HG02840 (cell line): ENCODE measurements around the gene EDC4.
"Not testable (repeated sequence)": the region's sequence is repeated elsewhere in the genome, so short reads cannot be mapped to it uniquely, and the experiment has no call there.

Experiments
- ATAC-seq: cut with Tn5 transposase; IDR thresholded peaks from one replicate; pipeline ENCODE4 v1.9.1; 2021; ENCODE audit warnings: mild to moderate bottlenecking, moderate library complexity, moderate number of reproducible peaks; ENCODE audit not compliant: unreplicated experiment, low FRiP score

EDC4 gene

DNA sequence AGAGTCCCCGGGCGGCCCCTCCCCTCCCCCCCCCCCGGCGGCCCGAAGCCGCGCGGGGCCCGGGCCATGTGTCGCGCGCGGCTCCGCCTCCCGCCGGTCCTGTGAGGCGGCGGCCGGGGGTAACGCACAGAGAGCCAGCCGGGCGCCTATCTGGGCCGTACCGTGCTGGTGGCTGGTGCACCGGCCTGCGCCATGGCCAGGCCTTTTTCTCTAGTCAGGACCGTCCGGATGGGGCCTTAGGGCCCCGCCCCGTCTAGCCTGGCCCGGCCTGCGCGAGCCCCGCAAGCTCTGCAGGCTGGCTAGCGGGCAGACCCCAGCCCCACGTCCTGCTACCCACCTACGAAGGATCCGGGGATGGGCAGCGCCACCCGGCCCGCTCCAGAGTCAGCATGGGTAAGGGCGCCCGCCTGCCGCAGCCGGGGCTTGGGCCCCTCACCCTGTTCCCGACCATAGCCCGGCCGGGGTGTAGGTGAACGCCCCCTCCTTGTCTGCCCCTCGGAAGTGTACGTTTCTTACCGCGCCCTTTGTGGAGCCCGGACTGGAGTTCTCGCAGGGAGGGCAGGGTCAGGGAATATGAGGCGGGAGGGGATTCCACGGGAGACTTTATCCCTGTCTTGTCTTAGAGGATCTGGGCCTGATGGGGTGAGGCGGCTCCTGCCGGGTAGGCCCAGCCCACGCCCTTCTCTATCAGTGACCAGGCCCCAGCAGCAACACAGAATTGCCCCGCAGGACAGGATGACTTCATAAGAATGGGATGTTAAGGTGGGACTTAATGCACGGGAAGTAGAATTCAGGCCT, 25.6 kb upstream of the EDC4 start, which contains the start of gene CENPT:
CENPT (minus strand) TSS at position 630 of the 798 bp plus-strand sequence. CDS start 13,834 bp downstream, outside the sequence.
- ATAC-seq = peak; percentile 36

GRCh38 chr16:67848118-67848517, 24.7 kb upstream of the EDC4 start:
- ATAC-seq = no peak

DNA sequence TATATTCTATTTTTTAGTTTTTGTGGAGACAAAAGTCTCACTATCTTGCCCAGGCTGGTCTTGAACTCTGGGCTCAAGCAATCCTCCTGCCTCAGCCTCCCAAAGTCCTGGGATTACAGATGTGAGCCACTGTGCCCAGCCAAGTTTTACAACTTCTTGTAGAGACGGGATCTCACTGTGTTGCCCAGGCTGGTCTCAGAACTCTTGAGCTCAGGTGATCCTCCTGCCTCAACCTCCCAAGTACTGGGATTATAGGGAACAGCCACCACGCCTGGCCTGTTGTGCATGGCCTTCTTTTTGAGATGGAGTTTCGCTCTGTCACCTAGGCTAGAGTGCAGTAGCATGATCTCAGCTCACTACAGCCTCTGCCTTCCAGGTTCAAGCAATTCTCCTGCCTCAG, 19.2 kb upstream of the EDC4 start:
- no peak for ATAC-seq

- no peak for ATAC-seq
Measured at GRCh38 chr16:67855789-67856188, 17.1 kb upstream of the EDC4 start.

DNA sequence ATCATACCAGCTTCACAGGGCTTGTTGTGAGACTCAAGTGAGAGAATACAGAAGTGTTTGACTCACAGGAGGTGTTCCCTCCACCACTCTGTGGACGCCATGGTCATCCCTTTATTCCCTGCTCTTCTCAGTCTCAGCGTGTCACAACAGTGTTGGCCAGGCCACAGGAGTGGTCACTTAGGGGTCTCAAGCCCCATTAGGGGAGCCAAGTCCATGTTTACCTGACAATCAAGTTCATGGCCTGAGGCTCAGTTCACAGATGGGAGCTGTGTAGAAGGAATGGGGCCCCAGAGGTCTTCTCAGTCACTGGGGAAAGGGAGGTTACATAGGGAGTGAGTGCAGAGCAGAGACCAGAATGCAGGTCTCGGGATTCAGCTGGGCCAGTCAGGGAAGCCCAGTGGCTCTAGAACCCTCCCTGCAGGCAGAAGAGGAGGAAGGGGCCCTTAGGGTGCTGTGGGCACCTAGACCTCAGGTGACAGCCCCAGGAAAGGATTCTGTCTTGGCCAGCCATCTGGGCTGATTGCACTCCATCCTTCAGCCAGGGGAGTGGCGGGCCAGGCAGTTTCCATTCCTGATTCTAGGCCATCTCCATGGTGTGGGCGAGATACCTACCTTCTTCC, 15.8 kb upstream of the EDC4 start:
- ATAC-seq = no peak

- ATAC-seq = no peak
Measured at GRCh38 chr16:67857547-67858233, 15.2 kb upstream of the EDC4 start.

DNA sequence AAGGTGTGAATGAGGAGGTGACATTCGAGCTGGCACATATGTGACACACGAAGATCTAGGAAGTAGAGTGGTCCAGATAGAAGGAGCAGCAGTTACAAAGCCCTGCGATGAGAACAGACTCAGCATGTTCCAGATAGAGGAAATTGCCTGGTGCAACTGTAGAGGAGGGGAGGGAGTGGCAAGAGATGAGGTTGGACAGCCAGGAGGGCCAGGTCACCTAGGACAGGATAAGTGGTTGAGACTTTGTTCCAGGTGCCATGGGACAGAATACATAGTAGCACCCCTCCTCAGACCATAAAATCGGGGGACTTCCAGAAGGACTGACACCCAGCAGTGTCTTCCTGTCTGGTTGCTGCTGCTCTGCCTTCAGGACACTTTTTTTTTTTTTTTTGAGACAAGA, 14.4 kb upstream of the EDC4 start:
- no peak for ATAC-seq

DNA sequence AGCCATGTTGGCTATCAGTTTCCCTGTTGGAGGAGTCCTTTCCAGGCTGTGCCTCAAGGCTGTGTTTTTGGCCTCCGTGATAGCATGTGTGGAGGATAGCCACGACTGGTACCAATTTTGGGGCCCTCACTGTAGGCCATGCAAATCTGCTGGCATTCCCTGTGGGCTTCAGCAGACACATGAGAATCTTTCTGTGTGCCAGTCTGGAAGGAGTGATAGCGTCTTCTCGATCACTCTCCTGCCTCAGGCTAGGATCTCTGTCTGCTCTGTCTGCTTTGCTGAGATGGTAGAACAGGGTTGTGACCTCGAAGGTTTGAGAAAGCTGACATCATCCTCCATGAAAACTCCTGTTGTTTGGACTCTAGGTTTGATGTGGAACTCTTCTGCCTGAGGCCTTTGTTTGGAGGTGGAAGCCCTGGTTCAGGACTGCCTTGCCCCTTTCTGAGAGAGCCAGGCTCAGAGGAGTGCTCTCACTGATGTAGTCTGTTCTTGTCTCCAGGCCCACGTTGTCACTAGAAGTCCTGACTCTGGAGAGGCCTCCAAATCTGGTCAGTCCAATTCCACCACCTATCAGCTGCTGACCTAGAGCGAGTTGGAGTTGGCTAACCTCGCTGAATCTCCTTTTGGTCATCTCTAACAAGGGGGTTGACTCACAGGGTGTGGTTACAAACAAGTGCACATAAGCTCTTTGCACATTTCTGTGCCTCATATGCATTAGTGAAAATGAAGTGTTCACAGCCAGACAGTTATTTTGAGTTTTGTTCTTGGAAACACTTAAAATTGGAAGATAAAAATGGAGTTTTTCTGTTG, 12.1 kb upstream of the EDC4 start:
- no peak for ATAC-seq

DNA sequence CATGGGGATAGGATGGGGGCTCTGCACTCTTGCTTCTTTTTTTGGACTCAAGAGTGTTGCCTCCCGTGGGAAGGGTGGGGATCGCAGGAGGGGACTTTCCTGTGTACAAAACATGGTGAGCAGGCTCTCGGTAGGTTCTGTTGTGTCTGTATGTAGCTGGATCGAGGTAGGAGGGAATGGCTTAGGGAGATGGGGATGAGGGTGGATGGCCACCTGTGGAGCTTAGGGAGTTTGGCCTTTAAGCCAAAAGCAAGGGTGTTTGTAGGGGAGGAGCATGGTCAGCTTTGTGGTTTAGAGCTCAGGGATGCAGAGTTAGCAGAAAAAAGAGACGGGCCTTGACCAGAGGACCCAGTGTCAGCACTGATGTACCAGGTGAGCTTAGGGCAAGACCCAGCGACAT, 11.0 kb upstream of the EDC4 start:
- ATAC-seq = no peak

GRCh38 chr16:67862623-67863583, 9.9 kb upstream of the EDC4 start:
- no peak for ATAC-seq

DNA sequence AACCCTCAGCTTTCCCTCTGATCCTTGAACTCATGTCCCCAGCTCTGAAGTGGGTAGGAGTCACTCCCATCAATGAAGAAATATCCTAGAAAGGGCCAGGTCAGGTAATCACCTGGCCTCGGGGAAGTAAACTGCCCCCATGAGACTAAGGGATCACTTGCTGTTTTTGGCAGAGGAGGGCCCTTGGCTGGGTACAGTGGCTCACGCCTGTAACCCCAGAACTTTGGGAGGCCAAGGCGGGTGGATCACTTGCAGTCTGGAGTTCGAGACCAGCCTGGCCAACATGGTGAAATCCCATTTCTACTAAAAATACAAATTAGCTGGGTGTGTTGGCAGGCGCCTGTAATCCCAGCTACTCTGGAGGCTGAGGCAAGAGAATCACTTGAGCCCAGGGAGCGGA, 8.8 kb upstream of the EDC4 start:
- not testable (repeated sequence) for ATAC-seq

DNA sequence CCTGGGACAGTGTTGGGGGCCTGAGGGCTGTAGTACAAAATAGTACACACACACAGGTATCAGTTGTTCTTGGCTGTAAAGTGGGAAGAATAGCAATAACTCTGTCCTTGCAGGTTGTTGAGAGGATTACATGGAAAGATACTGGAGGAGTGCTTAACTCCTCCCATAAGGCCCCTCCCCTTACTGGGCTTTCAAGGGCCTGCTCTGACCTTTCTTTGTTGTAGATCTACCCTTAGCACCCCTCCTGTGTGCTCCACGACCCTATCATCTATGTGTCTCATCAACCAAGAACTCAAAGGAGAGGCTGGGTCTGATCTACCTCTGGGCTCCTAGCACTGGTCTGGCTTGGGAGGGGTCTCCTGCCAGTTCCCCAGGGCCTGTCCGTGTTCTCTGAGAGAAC, 8.3 kb upstream of the EDC4 start:
- no peak for ATAC-seq

GRCh38 chr16:67865318-67865717, 7.5 kb upstream of the EDC4 start:
- no peak for ATAC-seq

DNA sequence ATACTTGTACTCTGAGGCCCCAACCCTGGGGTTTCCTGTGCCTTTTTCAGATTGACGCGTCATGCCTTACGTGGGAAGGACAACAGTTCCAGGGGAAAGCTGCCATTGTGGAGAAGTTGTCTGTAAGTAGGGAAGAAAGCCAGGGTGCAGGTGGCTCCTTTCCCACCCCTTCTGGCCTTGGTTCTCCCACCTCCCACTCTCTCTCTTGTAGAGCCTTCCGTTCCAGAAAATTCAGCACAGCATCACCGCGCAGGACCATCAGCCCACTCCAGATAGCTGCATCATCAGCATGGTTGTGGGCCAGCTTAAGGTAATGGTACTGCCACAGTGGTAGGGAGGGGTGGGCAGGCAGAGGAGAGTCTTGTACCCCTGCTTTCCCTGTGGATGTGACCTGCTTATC, 4.6 kb upstream of the EDC4 start:
- no peak for ATAC-seq

GRCh38 chr16:67869653-67870052, 3.2 kb upstream of the EDC4 start:
- ATAC-seq = no peak

DNA sequence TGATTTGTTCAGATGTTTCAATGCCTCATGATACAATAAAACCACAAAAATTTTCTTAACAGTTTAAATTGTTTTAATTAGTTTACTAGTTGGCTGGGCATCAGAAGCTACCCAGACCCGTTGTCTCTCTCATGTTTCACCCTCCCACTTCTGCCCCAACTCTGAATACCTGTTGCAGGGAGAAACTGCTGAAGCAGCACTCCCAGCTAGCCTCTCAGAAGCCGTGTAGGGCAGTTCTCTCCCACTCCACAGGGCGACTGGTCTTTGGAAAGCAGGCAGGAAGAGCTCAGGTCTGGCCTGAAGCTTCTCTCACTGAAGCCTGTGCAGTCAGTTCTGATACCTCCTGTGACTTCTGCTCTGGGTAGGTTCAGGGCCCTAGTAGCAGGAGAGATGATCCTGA, 1.6 kb upstream of the EDC4 start:
- ATAC-seq = no peak

DNA sequence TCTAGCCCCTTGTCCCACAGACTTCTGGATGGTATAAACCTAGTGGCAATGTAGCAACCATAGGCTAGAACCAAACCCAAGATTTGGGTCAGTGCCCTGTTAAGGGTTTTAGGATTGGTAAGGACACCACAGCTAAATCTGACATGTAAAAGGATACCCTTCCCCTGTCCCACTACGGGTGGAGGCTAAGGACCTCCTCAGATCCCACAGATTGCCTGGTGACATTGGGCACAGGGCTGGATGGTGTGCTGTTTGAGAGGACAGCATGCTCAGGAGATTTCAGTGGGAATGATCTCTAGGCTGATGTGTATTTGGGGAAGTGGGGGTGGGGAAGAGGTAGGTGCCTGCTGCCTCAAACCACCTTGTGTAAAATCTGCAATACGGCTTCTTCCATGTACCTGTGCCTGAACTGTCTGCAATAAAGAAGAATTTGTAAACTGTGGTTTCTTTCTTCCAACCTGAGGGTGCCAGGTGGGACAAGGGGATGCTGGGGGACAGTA, 671 bp upstream of the EDC4 start:
- no peak for ATAC-seq

DNA sequence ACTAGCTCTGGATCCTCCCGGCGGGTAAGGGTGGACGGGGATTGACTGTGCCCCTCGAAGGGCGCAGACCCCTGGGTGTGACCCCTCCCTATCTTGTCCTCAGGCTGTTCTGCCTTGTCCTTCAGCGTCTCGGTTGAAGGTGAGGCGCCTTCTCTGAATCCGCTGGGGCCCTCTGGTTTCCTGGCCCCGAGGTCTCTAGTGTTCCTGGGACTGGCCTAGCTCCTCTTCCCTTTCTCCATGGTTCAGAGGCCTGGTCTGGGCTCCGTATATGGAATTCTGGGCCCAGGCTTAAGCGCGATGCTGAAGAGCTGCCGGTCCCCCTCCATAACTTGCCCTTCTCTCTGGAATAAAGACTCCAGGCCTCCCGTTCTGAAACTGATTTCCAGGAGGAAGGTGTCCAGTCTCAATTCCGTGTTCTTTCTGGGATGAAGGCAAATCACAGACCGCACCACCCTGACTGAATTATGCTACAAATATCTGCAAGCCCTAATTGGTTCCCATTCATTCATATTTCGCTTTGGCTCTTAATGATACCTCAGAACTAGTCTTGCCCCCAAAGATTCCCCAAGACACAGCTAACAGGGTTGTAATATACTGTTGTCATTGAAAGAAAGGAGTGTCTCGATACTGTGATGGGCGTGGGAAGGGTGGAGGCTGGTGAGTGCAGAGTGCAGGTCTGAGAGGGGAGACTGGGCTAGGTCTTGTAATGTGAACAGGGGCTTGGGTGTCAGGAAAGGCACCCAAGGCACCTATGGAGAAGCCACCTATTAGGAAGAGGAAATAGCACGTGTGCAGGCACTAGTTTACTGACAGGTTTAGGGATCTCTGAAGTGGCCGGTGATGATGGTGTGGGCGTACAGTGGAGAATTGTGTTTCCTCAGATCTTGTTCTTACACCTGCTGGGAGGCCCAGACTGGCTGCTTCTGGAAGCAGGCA, 851 bp downstream of the EDC4 start:
- peak; percentile 7 for ATAC-seq
